K562 (cell line): ENCODE data around the gene INPP5K. TPM values are rescaled to one million over a fixed set of nuclear protein-coding genes. Genes with fewer than 3 reads are reported as not detected.

Experiments
- C11orf30 ChIP-seq: fragments of 450-650 bp; IDR thresholded peaks from 2 replicates; pipeline ENCODE4 v1.6.1; 2016; ENCODE audit warnings: low read depth, mild to moderate bottlenecking
- CBFA2T3 ChIP-seq: fragments of 450-650 bp; IDR thresholded peaks from 2 replicates; pipeline ENCODE4 v1.6.1; 2017
- CHD2 ChIP-seq: IDR thresholded peaks from 2 replicates; pipeline ENCODE4 v1.6.1; 2011; ENCODE audit warnings: low read depth, low read length
- CXXC5 ChIP-seq: fragments of 250-450 bp; sonication (Bioruptor Pico); IDR thresholded peaks from 2 replicates; pipeline ENCODE4 v1.8.0; 2022; ENCODE audit warnings: inconsistent platforms, mild to moderate bottlenecking, moderate library complexity
- DEAF1 ChIP-seq: fragments of 450-650 bp; formaldehyde crosslinking; IDR thresholded peaks from 2 replicates; pipeline ENCODE4 v1.4.0; 2020; ENCODE audit warnings: mild to moderate bottlenecking, moderate library complexity
- E2F5 ChIP-seq: sonication (generic); formaldehyde crosslinking; IDR thresholded peaks from 2 replicates; pipeline ENCODE4 v1.8.0; 2022; ENCODE audit warnings: mild to moderate bottlenecking, missing genetic modification reagents
- ELF1 ChIP-seq: fragments of 200-800 bp; sonication (Bioruptor generic); IDR thresholded peaks from 2 replicates; pipeline ENCODE4 v1.6.1; 2016; ENCODE audit warnings: missing genetic modification characterization, missing compliant biosample characterization
- LEF1 ChIP-seq: fragments of 450-650 bp; IDR thresholded peaks from 2 replicates; pipeline ENCODE4 v1.6.1; 2016; ENCODE audit warnings: mild to moderate bottlenecking
- RAD51 ChIP-seq: fragments of 450-650 bp; IDR thresholded peaks from 2 replicates; pipeline ENCODE4 v1.7.1; 2016; ENCODE audit warnings: low read depth, mild to moderate bottlenecking, borderline replicate concordance
- RB1 ChIP-seq: fragments of 450-650 bp; IDR thresholded peaks from 2 replicates; pipeline ENCODE4 v1.6.1; 2017; ENCODE audit warnings: low read depth, mild to moderate bottlenecking
- SOX6 ChIP-seq: fragments of 450-650 bp; IDR thresholded peaks from 2 replicates; pipeline ENCODE4 v1.6.1; 2014; ENCODE audit warnings: mild to moderate bottlenecking
- TEAD1 ChIP-seq, 2 experiments: fragments of 450-650 bp in 1 of 2; sonication (generic) in 1 of 2; formaldehyde crosslinking; IDR thresholded peaks; 2 replicates each; pipeline versions ENCODE4 v1.4.0 to v1.8.0; 2020 to 2022; ENCODE audit warnings: mild to moderate bottlenecking in 2 of 2, missing genetic modification reagents in 1 of 2
- UBTF ChIP-seq, 2 experiments: IDR thresholded peaks; 2 replicates each; pipeline ENCODE4 v1.6.1; 2012; ENCODE audit warnings: improper control_type of control experiment in 2 of 2, low read depth in 2 of 2, low read length in 2 of 2, borderline replicate concordance in 1 of 2
- ZNF318 ChIP-seq, 2 experiments: fragments of 450-650 bp; IDR thresholded peaks; 2 replicates each; pipeline ENCODE4 v1.6.1; 2016; ENCODE audit warnings: mild to moderate bottlenecking in 2 of 2, borderline replicate concordance in 1 of 2, low read depth in 1 of 2, moderate library complexity in 1 of 2
- ZNF778 ChIP-seq: fragments of 450-650 bp; formaldehyde crosslinking; IDR thresholded peaks from 2 replicates; pipeline ENCODE4 v1.4.0; 2020; ENCODE audit warnings: mild to moderate bottlenecking, moderate library complexity
- polyA plus RNA-seq, 8 experiments: library from polyadenylated mRNA; depleted of rRNA in 4 of 8; stranded (reverse) in 5 of 8; unstranded in 3 of 8; fragments of >200 nt; fragmentation: Nextera tagmentation in 2 of 8; fragmentation: Illumina TruSeq in 1 of 8; extraction: Ambion mirVana in 2 of 8; extraction: Trizol in 1 of 8; gene quantifications; 2 replicates each; pipeline versions ENCODE4 v1.2.1 to v1.2.3, GENCODE V29; 2011 to 2014; ENCODE audit warnings: inconsistent platforms in 1 of 8, missing spikeins in 1 of 8
- total RNA-seq, 7 experiments: library from RNA; depleted of rRNA in 6 of 7; stranded (reverse); fragments of >200 nt in 6 of 7; fragmentation: Illumina TruSeq in 2 of 7; extraction: Trizol in 2 of 7; gene quantifications; 2 replicates each; pipeline versions ENCODE4 v1.2.1 to v1.2.3, GENCODE V29; 2011 to 2021; ENCODE audit warnings: low replicate concordance in 1 of 7

Gene INPP5K
- total and polyA plus RNA-seq, 9 of the 15 experiments (the other 6 are each of a cell fraction or from before 2014, with no cell fraction given) = 0.63 to 15.1 (median 10.1) TPM

- TF ChIP-seq E2F5 (CRISPR knock-in tag) (no peak), ZNF318 (IDR thresholded peaks at IDR 0.05; ENCODE audit: borderline replicate concordance in 1 of 2, low read depth in 1 of 2) (no peak), SOX6 (no peak), CBFA2T3 (no peak), RAD51 (no peak), UBTF (IDR thresholded peaks at IDR 0.05; ENCODE audit: borderline replicate concordance in 1 of 2, low read depth in 2 of 2, low read length in 2 of 2) (no peak), ELF1 (tag) (peak; percentile 35; the same call in 1 of the 2 replicates), ZNF778 (CRISPR knock-in tag) (no peak), CHD2 (no peak), LEF1 (no peak), CXXC5 (no peak), DEAF1 (CRISPR knock-in tag) (peak; percentile 24; the same call in 1 of the 2 replicates), TEAD1 (CRISPR knock-in tag; IDR thresholded peaks at IDR 0.05) (0 out of 4 replicates have a peak, but pooled peaks of 1 of the 2 experiments have one; percentile 42), RB1 (0 out of 2 replicates have a peak, but pooled peaks have one; percentile 18), C11orf30 (no peak)
Observed at GRCh38 chr17:1515640-1516387, 598 bp downstream of the INPP5K start (continued).
